SHP77 (cell line): Measurements from ENCODE around the gene GSK3B.
"Not testable (repeated sequence)": the region's sequence is repeated elsewhere in the genome, so short reads cannot be mapped to it uniquely, and the experiment has no call there.

Experiments
- DNase-seq, 2 experiments: peaks; one replicate each; lab custom pipeline; 2025; lab: John Stamatoyannopoulos, UW

The GSK3B gene

GRCh38 chr3:119934249-119934648, 160.0 kb downstream of the GSK3B start:
- no peak for DNase-seq

GRCh38 chr3:119933207-119933606, 161.0 kb downstream of the GSK3B start:
- DNase-seq: no peak

- DNase-seq: no peak
Measured at GRCh38 chr3:119930286-119930685, 164.0 kb downstream of the GSK3B start.

- DNase-seq: no peak
Measured at GRCh38 chr3:119927190-119927589, 167.1 kb downstream of the GSK3B start.

- DNase-seq: no peak
Measured at GRCh38 chr3:119924111-119925094, 169.8 kb downstream of the GSK3B start.

GRCh38 chr3:119918992-119919933, 175.0 kb downstream of the GSK3B start:
- DNase-seq: no peak

- DNase-seq: no peak
Measured at GRCh38 chr3:119913021-119913420, 181.2 kb downstream of the GSK3B start.

GRCh38 chr3:119912220-119912619, 182.0 kb downstream of the GSK3B start:
- no peak for DNase-seq

DNA sequence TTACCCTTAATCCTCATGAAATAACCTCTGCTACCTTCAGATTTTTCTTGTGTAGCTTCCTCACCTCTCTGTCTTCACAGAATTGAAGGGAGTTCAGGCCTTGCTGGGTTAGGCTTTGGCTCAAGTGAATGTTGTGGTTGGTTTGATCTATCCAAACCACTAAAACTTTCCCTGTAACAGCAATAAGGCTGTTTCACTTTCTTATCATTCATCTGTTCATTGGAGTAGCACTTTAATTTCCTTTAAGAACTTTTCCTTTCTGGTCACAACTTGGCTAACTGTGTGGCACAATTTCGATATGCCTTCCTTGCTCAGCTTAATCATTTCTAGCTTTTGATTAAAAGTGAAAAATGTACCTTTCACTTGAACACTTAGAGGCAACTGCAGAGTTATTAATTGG, 182.5 kb downstream of the GSK3B start:
- DNase-seq: no peak

DNA sequence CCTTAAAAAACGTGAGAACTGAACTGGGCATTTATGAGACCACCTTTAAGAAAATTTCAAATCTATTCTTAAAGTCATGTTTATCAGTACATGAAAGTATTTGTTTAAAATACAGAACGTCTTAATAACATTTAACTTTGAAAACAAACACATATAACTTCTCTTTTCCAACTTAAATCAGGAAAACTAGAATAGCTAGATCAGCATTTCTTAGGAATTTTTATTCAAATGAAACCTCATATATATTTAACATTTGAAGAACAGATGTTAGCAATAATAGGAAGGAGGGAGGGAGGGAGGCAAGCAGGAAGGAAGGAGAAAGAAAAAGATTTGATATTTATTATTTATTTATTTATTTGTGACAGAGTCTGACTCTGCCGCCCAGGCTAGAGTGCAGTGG, 192.2 kb downstream of the GSK3B start:
- DNase-seq: no peak

GRCh38 chr3:119901148-119901547, 193.1 kb downstream of the GSK3B start:
- DNase-seq: no peak

DNA sequence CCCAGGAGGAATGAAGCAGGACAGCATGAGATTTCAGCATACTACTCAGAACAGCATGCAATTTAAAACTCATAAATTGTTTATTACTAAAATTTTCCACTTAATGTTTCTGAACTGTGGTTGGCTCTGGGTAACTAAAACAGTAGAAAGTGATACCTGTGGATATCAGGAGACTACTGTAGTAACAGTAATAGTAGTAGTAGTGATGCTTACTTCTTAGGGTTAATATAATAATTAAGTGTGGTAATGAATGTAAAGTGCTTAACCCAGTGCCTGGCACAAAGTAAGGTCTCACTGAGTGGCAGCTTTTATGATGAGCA, 195.1 kb downstream of the GSK3B start:
- no peak for DNase-seq

DNA sequence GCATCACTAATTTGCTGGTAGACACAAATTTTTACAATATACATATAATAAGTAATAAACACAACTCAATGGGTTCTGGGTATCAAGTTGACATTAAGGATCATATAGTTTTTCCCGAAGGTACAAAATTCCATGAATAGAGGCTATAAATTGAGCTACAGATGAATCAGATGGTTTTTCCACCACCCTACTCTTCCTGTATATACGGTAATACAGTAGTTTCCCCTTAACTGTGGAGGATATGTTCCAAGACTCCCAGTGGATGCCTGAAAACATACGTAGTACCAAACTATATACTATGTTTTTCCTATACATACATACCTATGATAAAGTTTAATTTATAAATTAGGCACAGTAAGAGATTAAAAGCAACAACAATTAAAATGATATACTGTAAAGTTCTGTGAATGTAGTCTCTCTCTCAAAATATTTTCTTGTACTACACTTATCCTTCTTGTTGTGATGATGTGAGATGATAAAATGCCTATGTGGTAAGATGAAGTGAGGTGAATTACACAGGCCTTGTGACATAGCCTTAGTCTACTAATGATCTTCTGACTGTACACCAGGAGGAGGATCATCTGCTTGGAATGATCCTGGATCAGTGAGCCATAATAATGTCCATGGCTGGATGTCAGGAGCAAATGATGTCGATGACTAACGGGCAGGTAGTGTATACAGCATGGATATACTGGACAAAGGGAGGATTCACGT, 195.6 kb downstream of the GSK3B start:
- no peak for DNase-seq

- DNase-seq: no peak
Measured at GRCh38 chr3:119894195-119894594, 200.1 kb downstream of the GSK3B start.

DNA sequence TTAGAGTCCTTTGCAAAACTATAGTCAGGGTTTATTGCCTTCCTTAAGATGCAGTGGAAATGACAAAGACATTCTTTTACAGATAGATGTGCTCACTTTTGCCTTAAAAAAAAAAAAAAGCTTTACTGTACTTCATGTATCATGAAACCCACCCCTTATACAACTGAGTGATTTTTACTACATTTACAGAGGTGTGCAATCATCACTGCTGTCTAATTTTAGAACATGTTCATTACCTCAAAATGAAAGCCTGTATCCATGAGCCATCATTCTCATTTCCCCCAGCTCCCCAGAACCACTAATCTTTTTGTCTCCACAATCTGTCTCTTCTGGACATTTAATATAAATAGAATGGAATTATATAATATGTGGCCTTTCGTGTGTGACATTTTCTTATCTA, 200.5 kb downstream of the GSK3B start:
- DNase-seq: no peak

- DNase-seq: peak; percentile 30 to 34
Measured at GRCh38 chr3:119891944-119892721, 202.1 kb downstream of the GSK3B start.

GRCh38 chr3:119888681-119889080, 205.6 kb downstream of the GSK3B start:
- DNase-seq: not testable (repeated sequence)

GRCh38 chr3:119885746-119886530, 208.3 kb downstream of the GSK3B start:
- no peak for DNase-seq

DNA sequence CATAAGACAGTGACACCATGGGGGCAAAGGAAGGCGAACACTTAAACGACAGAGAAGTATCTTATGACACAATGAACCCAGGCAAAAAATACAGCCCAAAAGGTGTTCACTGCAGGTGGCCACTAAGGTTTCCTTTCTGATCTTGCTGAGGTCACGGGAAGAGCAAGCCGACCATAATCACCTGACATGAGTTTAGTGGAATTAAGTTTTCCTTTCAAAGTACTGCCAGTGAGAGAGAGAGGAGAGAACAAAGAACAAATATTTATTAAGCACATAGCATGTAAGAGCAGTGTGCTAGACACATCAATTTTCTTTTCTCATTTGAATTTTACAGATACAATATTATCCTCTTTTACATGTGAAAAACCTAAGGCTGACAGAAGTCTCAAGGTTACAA, 210.1 kb downstream of the GSK3B start:
- DNase-seq: no peak

GRCh38 chr3:119883461-119884160, 210.6 kb downstream of the GSK3B start:
- DNase-seq: no peak
